AG04450 (cell line): Measurements from ENCODE around the gene ROBO1. TPM values are rescaled to one million over a fixed set of nuclear protein-coding genes. Genes with fewer than 3 reads are reported as not detected.

Source experiments
- CTCF ChIA-PET: fragments of 300-600, 350-600 bp; formaldehyde crosslinking; extraction: SDS; loops from one replicate; lab custom pipeline; 2022; ENCODE audit warnings: antibody characterized with exemption, inconsistent platforms; lab: Charles Lee
- POLR2A ChIA-PET: fragments of 350-600 bp; formaldehyde crosslinking; extraction: SDS; loops from one replicate; lab custom pipeline; 2021; ENCODE audit warnings: antibody characterized with exemption, inconsistent platforms; lab: Yijun Ruan, JAX
- DNase-seq: peaks from one replicate; pipeline ENCODE4 v3.0.0-alpha.2; 2011; ENCODE audit warnings: low read depth, low spot score
- H3K27ac ChIP-seq: one replicate; pipeline ENCODE4 v1.5.1; 2012; ENCODE audit warnings: low read depth, low read length, control low read depth
- H3K27me3 ChIP-seq: one replicate; pipeline ENCODE4 v1.6.0; 2012; ENCODE audit warnings: low read length; ENCODE audit not compliant: control insufficient read depth, insufficient read depth
- H3K4me3 ChIP-seq: 2 replicates; pipeline ENCODE4 v1.5.1; 2011; ENCODE audit warnings: mild to moderate bottlenecking, low read depth, low read length, control low read depth
- H3K9me3 ChIP-seq: 2 replicates; pipeline ENCODE4 v1.5.1; 2012; ENCODE audit warnings: low read length; ENCODE audit not compliant: control insufficient read depth, insufficient read depth
- CTCF ChIP-seq: IDR thresholded peaks from 2 replicates; pipeline ENCODE4 v1.5.1; 2011; ENCODE audit warnings: low read depth, low read length, control low read depth, inconsistent platforms
- polyA plus RNA-seq: library from polyadenylated mRNA; depleted of rRNA; stranded (reverse); fragments of >200 nt; gene quantifications from 2 replicates; pipeline ENCODE4 v1.2.3, GENCODE V29; 2011

The ROBO1 gene
- polyA plus RNA-seq, 1 experiment: 66.0 TPM

GRCh38 chr3:79146024-79146423 is 621.8 kb downstream of the ROBO1 start:
- no peak overlapping the region for H3K4me3 ChIP-seq
- no peak for DNase-seq
- no peaks in the 10 kb centered on the region for H3K27me3 ChIP-seq
- ChIA-PET CTCF (interaction anchor here (1.0 kb wide), 1 partner anchor 60 kb away, joined by 5 read pairs; no protein-coding TSS in a partner anchor), POLR2A (no interaction called here)
- H3K27ac ChIP-seq: no peak overlapping the region
- no peaks in the 10 kb centered on the region for H3K9me3 ChIP-seq
- no peak for TF ChIP-seq CTCF

GRCh38 chr3:79140708-79141107 is 627.1 kb downstream of the ROBO1 start:
- H3K9me3 ChIP-seq: no peaks in the 10 kb centered on the region
- DNase-seq: peak; percentile 11
- H3K27me3 ChIP-seq: no peaks in the 10 kb centered on the region
- no peak overlapping the region for H3K4me3 ChIP-seq
- no peak overlapping the region for H3K27ac ChIP-seq
- 0 out of 2 replicates have a peak, but pooled peaks have one; percentile 5 for TF ChIP-seq CTCF
- ChIA-PET CTCF (no interaction called here), POLR2A (no interaction called here)

- POLR2A ChIA-PET: no interaction called here
- DNase-seq: no peak
- Histone ChIP-seq H3K4me3 (no peak overlapping the region), H3K27ac (no peak overlapping the region), H3K9me3 (no peaks in the 10 kb centered on the region), H3K27me3 (no peaks in the 10 kb centered on the region)
- no peak for TF ChIP-seq CTCF
- CTCF ChIA-PET: no interaction called here
These were observed 628.3 kb downstream of the ROBO1 start for GRCh38 chr3:79139395-79140068.

- POLR2A ChIA-PET: no interaction called here
These were observed 642.3 kb downstream of the ROBO1 start for GRCh38 chr3:79125313-79125984.

More at GRCh38 chr3:79125313-79125984, 642.3 kb downstream of the ROBO1 start:
- no peak overlapping the region for H3K27ac ChIP-seq
- no peaks in the 10 kb centered on the region for H3K27me3 ChIP-seq
- no peaks in the 10 kb centered on the region for H3K9me3 ChIP-seq
- no peak for TF ChIP-seq CTCF
- DNase-seq: no peak
- no peak overlapping the region for H3K4me3 ChIP-seq
- CTCF ChIA-PET: no interaction called here
